ENCODE measurements around the gene BMERB1. TPM values are rescaled to one million over a fixed set of nuclear protein-coding genes. Genes with fewer than 3 reads are reported as not detected.

Gene BMERB1
- total RNA-seq, 1 donor from 2014 or later = 35.9 TPM

GRCh38 chr16:15515992-15516391 lies 81.6 kb downstream of the BMERB1 start:
- no peaks in the 10 kb centered on the region for H3K9me3 Mint-ChIP-seq (ENCODE audit: low read depth)
- no peak overlapping the region for H3K4me3 Mint-ChIP-seq (ENCODE audit: unreplicated experiment)
- H3K27me3 Mint-ChIP-seq (ENCODE audit: low read depth) = no peaks in the 10 kb centered on the region
- no peak for TF ChIP-seq CTCF (IDR thresholded peaks at IDR 0.05)
- DNase-seq (ENCODE audit: low spot score) = no peak
- peaks cover 3% of the 10 kb centered on the region for H3K36me3 Mint-ChIP-seq (ENCODE audit: low read depth)
- H3K27ac Mint-ChIP-seq (ENCODE audit: unreplicated experiment) = no peak overlapping the region
- peaks cover 14% of the 10 kb centered on the region for H3K4me1 Mint-ChIP-seq (ENCODE audit: low read depth)

- Mint-ChIP-seq H3K27me3 (ENCODE audit: low read depth) (no peaks in the 10 kb centered on the region), H3K9me3 (ENCODE audit: low read depth) (no peaks in the 10 kb centered on the region), H3K27ac (ENCODE audit: unreplicated experiment) (no peak overlapping the region), H3K4me3 (ENCODE audit: unreplicated experiment) (no peak overlapping the region), H3K36me3 (ENCODE audit: low read depth) (peaks cover 3% of the 10 kb centered on the region), H3K4me1 (ENCODE audit: low read depth) (peaks cover 14% of the 10 kb centered on the region)
- DNase-seq (ENCODE audit: low spot score) = no peak
- TF ChIP-seq CTCF (IDR thresholded peaks at IDR 0.05) = no peak
Measured at GRCh38 chr16:15516609-15517008, 82.2 kb downstream of the BMERB1 start.

- no peak for TF ChIP-seq CTCF (IDR thresholded peaks at IDR 0.05)
- peaks cover 3% of the 10 kb centered on the region for H3K36me3 Mint-ChIP-seq (ENCODE audit: low read depth)
- DNase-seq (ENCODE audit: low spot score) = no peak
- H3K4me1 Mint-ChIP-seq (ENCODE audit: low read depth) = peaks cover 14% of the 10 kb centered on the region
- peak overlapping the region; percentile 61 for H3K27ac Mint-ChIP-seq (ENCODE audit: unreplicated experiment)
- no peaks in the 10 kb centered on the region for H3K27me3 Mint-ChIP-seq (ENCODE audit: low read depth)
- H3K4me3 Mint-ChIP-seq (ENCODE audit: unreplicated experiment) = no peak overlapping the region
- no peaks in the 10 kb centered on the region for H3K9me3 Mint-ChIP-seq (ENCODE audit: low read depth)
Measured at GRCh38 chr16:15517743-15518377, 83.5 kb downstream of the BMERB1 start.

- TF ChIP-seq CTCF (IDR thresholded peaks at IDR 0.05) = no peak
- Mint-ChIP-seq H3K36me3 (ENCODE audit: low read depth) (peaks cover 7% of the 10 kb centered on the region), H3K27me3 (ENCODE audit: low read depth) (no peaks in the 10 kb centered on the region), H3K9me3 (ENCODE audit: low read depth) (no peaks in the 10 kb centered on the region), H3K27ac (ENCODE audit: unreplicated experiment) (peak overlapping the region; percentile 61), H3K4me3 (ENCODE audit: unreplicated experiment) (no peak overlapping the region), H3K4me1 (ENCODE audit: low read depth) (peaks cover 14% of the 10 kb centered on the region)
- no peak for DNase-seq (ENCODE audit: low spot score)
Measured at GRCh38 chr16:15518381-15519351, 84.3 kb downstream of the BMERB1 start.

GRCh38 chr16:15519790-15520189 lies 85.4 kb downstream of the BMERB1 start:
- H3K27ac Mint-ChIP-seq (ENCODE audit: unreplicated experiment) = peak overlapping the region; percentile 1
- peaks cover 14% of the 10 kb centered on the region for H3K4me1 Mint-ChIP-seq (ENCODE audit: low read depth)
- no peak for DNase-seq (ENCODE audit: low spot score)
- no peaks in the 10 kb centered on the region for H3K9me3 Mint-ChIP-seq (ENCODE audit: low read depth)
- peaks cover 7% of the 10 kb centered on the region for H3K36me3 Mint-ChIP-seq (ENCODE audit: low read depth)
- no peak for TF ChIP-seq CTCF (IDR thresholded peaks at IDR 0.05)
- H3K27me3 Mint-ChIP-seq (ENCODE audit: low read depth) = no peaks in the 10 kb centered on the region
- no peak overlapping the region for H3K4me3 Mint-ChIP-seq (ENCODE audit: unreplicated experiment)
